AG09319 (cell line): Measurements from ENCODE around the gene EFNB2.
A peak's percentile ranks its signal among the peaks of the same experiment; 100 is the strongest.

Source experiments
- DNase-seq: peaks from one replicate; pipeline ENCODE4 v3.0.0-alpha.2; 2010; ENCODE audit warnings: low read depth; ENCODE audit errors: extremely low read depth
- TF ChIP-seq, protein P1 (sequence below): IDR thresholded peaks from 2 replicates; pipeline ENCODE4 v1.5.1; 2011; ENCODE audit warnings: low read depth, mild to moderate bottlenecking, inconsistent platforms, low read length, moderate library complexity

EFNB2 gene

DNA sequence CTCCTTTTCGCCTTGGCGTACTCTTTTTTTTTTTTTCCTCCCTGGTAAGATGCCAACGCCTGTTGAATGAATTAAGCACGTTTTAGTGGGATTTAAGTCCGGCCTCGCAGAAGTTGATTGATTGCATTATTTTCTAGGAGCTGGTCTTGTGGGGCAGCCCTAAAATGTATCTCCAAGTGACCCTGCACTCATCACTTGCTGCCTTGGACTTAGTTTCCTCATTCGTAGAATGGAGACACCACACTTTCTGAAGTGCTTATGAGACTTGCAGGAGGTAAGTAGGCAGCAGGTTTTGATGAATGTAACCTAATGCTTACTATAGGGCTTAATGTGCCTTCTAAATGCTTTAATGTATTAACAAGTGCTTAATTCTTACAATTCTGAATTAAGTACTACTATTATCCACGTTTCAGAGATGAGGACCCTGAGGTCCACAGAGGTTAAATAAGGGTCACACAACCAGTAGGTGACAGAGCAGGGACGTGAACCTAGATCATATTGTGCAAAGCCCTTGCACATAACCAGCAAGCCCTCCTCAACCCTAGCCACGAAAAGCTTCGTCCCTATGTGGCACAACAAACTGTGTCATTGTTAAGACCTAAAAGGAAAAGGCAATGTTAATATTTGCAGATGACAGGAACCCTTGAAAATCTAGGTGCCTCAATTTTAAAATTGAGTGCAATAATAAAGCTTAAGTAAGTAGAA lies 33.0 kb upstream of the EFNB2 start:
- TF ChIP-seq, protein P1, sequence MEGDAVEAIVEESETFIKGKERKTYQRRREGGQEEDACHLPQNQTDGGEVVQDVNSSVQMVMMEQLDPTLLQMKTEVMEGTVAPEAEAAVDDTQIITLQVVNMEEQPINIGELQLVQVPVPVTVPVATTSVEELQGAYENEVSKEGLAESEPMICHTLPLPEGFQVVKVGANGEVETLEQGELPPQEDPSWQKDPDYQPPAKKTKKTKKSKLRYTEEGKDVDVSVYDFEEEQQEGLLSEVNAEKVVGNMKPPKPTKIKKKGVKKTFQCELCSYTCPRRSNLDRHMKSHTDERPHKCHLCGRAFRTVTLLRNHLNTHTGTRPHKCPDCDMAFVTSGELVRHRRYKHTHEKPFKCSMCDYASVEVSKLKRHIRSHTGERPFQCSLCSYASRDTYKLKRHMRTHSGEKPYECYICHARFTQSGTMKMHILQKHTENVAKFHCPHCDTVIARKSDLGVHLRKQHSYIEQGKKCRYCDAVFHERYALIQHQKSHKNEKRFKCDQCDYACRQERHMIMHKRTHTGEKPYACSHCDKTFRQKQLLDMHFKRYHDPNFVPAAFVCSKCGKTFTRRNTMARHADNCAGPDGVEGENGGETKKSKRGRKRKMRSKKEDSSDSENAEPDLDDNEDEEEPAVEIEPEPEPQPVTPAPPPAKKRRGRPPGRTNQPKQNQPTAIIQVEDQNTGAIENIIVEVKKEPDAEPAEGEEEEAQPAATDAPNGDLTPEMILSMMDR, result no peak
- DNase-seq, result no peak

DNA sequence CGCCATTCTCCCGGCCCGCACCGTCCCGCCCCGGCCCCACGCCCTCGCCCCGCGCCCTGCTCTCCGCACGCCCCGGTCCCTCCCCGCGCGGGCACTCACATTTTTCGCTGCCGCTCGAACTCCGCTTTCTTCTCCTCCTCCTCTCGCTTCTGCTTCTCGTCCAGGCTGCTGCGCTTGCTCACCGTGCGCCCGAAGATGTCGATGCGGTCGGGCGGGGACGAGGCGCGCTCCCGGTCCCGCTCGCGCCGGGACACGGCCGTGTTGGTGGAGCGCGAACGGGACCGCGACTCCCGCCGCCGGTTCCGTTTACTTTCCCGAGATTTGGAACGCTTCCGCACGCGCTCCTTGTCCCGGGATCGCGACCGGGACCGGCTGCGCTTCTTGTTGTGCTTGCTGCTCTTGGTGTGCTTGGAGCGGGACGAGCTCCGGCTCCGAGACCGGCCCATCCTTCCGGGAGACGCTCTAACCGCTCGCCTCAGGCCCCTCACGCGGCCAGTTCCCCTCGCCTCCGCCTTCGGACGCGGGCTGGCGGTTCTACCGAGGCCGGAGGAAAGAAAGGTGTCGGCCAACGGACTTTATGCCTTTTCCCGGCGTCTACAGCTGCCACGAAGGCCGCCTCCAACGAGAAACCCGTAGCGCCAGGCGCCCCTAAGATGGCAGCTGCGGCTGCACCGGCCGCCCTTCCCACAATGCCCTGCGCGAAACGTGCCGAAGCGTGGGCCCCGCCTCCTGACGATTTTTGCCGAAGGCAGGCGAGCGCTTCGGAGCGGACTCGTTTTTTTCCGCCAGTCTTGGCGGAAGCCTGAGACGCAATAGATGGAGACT lies 32.2 kb upstream of the EFNB2 start, which contains the start of gene ARGLU1:
Gene ARGLU1 (minus strand): TSS at position 664 of the 825 bp plus-strand sequence. CDS start 218 bp downstream, at position 446.
- DNase-seq, result peak; percentile 64
- TF ChIP-seq, protein P1, result no peak

DNA sequence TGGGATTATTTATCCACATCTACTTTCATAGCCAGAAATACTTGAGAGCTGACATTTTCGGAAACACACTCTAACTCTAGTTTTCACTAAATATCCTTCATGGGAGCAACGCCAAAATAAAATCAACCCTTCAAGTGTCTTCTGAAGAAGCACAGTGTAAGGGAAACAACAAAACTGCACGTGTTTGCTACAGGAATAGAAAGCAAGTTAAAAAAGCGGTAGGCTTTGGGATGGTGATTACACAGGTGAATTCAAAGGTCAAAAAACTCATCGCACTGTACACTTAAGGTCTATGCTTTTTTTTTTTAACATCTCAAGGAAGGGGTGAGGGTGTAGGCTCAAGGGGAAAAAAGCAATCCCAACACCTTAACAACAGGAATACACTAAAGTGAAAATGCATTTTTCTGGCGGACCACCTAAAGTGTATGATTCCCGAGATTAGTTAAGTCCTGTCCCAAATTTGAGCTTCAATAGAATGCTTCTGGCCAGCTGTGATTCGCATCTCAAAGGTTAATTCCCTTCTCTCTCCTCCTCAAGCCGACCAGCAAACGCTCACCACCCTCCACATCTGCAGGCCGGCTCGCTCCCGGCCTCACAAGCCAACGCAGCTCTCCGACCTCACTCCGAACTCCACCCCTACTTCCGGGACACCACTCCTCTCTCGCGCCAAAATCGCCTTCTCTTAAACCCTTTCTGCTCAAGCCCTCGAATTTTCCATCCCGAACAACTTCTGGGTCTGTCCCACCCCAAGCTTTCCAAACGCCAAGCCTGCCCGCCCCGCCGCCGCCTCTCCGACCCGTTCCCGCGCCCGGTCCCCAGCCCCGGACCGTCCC lies 31.4 kb upstream of the EFNB2 start:
- TF ChIP-seq, protein P1, result no peak
- no peak for DNase-seq

GRCh38 chr13:106565127-106565775 lies 29.8 kb upstream of the EFNB2 start:
- TF ChIP-seq, protein P1, result no peak
- DNase-seq, result no peak

GRCh38 chr13:106562301-106562700 lies 26.8 kb upstream of the EFNB2 start:
- no peak for DNase-seq
- TF ChIP-seq, protein P1, result no peak

- TF ChIP-seq, protein P1, result no peak
- DNase-seq, result no peak
These were observed 26.2 kb upstream of the EFNB2 start for GRCh38 chr13:106561551-106562170.
